Breast epithelium (tissue), 4 donors: Measurements from ENCODE around the gene ZNF382. TPM values are rescaled to one million over a fixed set of nuclear protein-coding genes. Genes with fewer than 3 reads are reported as not detected.

ENCODE experiments used
- DNase-seq, 2 donors: peaks; one replicate each; pipeline ENCODE4 v3.0.0-alpha.2; 2019; ENCODE audit warnings: low spot score in 2 of 2
- H3K27ac ChIP-seq, 2 donors: fragments of 200-600 bp; sonication (generic) in 1 of 2; one replicate each; pipeline ENCODE4 v1.5.1; 2016 to 2019; ENCODE audit warnings: mild to moderate bottlenecking in 1 of 2
- H3K27me3 ChIP-seq, 2 donors: fragments of 200-600 bp; sonication (generic) in 1 of 2; one replicate each; pipeline versions ENCODE4 v1.5.1 to v1.6.0; 2017 to 2019; ENCODE audit warnings: control low read depth in 1 of 2, mild to moderate bottlenecking in 1 of 2
- H3K36me3 ChIP-seq: fragments of 200-600 bp; one replicate; pipeline ENCODE4 v1.5.1; 2019
- H3K4me1 ChIP-seq, 2 donors: fragments of 200-600 bp; sonication (generic); one replicate each; pipeline ENCODE4 v1.5.1; 2016 to 2019; ENCODE audit warnings: control low read depth in 1 of 2
- H3K4me3 ChIP-seq, 3 donors: fragments of 200-600 bp; sonication (generic); 1 replicate in 2 of 3; 2 replicates in 1 of 3; pipeline ENCODE4 v1.5.1; 2016 to 2019; ENCODE audit warnings: mild to moderate bottlenecking in 3 of 3, moderate library complexity in 2 of 3
- H3K9me3 ChIP-seq, 2 donors: fragments of 200-600 bp; sonication (generic) in 1 of 2; one replicate each; pipeline ENCODE4 v1.5.1; 2016 to 2019; ENCODE audit warnings: control low read depth in 1 of 2
- POLR2A ChIP-seq: fragments of 450-650 bp; IDR thresholded peaks from one replicate; pipeline ENCODE4 v1.6.1; 2016; ENCODE audit warnings: antibody characterized with exemption, mild to moderate bottlenecking, moderate library complexity
- POLR2AphosphoS5 ChIP-seq, 3 donors: sonication (generic); formaldehyde crosslinking; IDR thresholded peaks; one replicate each; pipeline ENCODE4 v1.6.1; 2017; ENCODE audit warnings: antibody characterized with exemption in 3 of 3
- intact Hi-C: fragments of 100-400 bp; cut with DNase I; formaldehyde crosslinking; loops from one replicate; pipeline ENCODE4 v1.15.1; 2023; ENCODE audit warnings: low total_unique reads
- total RNA-seq, 3 donors: library from RNA; depleted of rRNA; stranded (reverse); fragments of >200 nt; gene quantifications; one replicate each; pipeline ENCODE4 v1.1.0, GENCODE V29; 2016
- TF ChIP-seq, protein P1 (sequence below), 3 donors: fragments of 450-650 bp; IDR thresholded peaks; one replicate each; pipeline ENCODE4 v1.5.1; 2016 to 2017; ENCODE audit warnings: antibody characterized with exemption in 3 of 3, mild to moderate bottlenecking in 3 of 3, moderate library complexity in 3 of 3

ZNF382 gene
- total RNA-seq, 3 donors from 2014 or later, result 2.6 to 13.0 (median 6.6) TPM

DNA sequence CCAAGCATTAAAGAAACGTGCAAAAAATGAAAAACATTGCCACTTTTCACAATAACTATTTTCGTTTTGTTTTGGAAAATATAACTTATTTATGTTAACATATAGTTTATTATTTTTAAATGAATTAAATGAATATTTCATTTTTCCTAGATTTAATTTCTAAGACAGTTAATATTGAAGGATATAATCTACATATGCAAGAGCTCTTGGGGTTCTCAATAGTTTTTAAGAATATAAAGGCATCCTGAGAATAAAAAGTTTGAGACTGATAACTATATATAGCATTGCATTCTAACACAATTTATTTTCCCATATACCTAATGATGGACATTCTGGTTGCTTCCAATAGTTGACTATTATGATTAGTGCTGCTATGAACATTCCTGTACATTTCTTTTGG lies 41.6 kb downstream of the ZNF382 start:
- TF ChIP-seq, protein P1, sequence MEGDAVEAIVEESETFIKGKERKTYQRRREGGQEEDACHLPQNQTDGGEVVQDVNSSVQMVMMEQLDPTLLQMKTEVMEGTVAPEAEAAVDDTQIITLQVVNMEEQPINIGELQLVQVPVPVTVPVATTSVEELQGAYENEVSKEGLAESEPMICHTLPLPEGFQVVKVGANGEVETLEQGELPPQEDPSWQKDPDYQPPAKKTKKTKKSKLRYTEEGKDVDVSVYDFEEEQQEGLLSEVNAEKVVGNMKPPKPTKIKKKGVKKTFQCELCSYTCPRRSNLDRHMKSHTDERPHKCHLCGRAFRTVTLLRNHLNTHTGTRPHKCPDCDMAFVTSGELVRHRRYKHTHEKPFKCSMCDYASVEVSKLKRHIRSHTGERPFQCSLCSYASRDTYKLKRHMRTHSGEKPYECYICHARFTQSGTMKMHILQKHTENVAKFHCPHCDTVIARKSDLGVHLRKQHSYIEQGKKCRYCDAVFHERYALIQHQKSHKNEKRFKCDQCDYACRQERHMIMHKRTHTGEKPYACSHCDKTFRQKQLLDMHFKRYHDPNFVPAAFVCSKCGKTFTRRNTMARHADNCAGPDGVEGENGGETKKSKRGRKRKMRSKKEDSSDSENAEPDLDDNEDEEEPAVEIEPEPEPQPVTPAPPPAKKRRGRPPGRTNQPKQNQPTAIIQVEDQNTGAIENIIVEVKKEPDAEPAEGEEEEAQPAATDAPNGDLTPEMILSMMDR (IDR thresholded peaks at IDR 0.05), result no peak
- TF ChIP-seq POLR2AphosphoS5 (IDR thresholded peaks at IDR 0.05), result no peak
- TF ChIP-seq POLR2A, result no peak
- no peaks in the 10 kb centered on the region for H3K4me1 ChIP-seq
- no peaks in the 10 kb centered on the region for H3K27me3 ChIP-seq
- intact Hi-C loops, result no loop called here
- no peak for DNase-seq
- H3K9me3 ChIP-seq, result peaks cover 84 to 98% of the 10 kb centered on the region in 2 donors
- H3K36me3 ChIP-seq, result no peaks in the 10 kb centered on the region
- H3K4me3 ChIP-seq, result no peak overlapping the region
- no peak overlapping the region for H3K27ac ChIP-seq

DNA sequence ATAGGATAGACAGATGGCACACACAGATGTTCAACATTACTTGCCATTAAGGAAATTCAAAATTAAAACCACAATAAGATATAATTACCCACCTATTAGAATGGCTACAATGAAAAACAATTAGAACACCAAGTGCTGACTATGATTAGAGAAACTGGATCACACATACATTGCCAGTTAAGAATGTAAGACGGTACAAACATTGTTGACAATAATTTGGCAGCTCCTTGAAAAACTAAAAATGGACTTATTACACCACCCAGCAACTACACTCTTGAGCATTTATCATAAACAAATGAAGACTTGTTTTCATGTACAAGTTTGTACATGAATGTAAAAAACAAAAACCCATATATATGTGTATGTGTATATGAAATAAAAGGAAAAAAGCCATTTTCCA lies 47.8 kb downstream of the ZNF382 start:
- no peak overlapping the region for H3K4me3 ChIP-seq
- TF ChIP-seq POLR2A (no peak), POLR2AphosphoS5 (IDR thresholded peaks at IDR 0.05) (no peak)
- TF ChIP-seq, protein P1 (IDR thresholded peaks at IDR 0.05), result no peak
- H3K4me1 ChIP-seq, result no peaks in the 10 kb centered on the region
- H3K27ac ChIP-seq, result no peak overlapping the region
- H3K36me3 ChIP-seq, result peaks cover 36% of the 10 kb centered on the region
- peaks cover 80 to 97% of the 10 kb centered on the region in 2 donors for H3K9me3 ChIP-seq
- no peak for DNase-seq
- intact Hi-C loops, result no loop called here
- H3K27me3 ChIP-seq, result no peaks in the 10 kb centered on the region

DNA sequence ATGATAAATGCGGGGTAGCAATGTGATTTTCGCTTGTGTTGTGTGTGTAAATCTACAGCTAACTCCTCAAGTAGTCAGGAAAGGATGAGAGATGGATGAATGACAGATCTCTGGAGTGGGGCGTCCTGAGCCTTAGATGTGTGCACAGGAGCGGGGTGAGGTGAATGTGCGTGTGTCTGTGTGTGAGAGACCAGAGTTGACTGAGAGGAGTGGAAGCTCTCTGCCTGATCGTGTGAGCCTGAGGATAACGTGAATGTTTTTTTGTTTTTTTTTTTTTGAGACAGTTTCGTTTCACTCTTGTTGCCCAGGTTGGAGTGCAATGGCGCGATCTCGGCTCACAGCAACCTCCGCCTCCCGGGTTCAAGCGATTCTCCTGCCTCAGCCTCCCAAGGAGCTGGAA lies 60.7 kb downstream of the ZNF382 start:
- Histone ChIP-seq H3K36me3 (peaks cover 6% of the 10 kb centered on the region), H3K4me1 (no peaks in the 10 kb centered on the region), H3K27me3 (no peaks in the 10 kb centered on the region), H3K9me3 (peaks cover 32 to 55% of the 10 kb centered on the region in 2 donors), H3K4me3 (peak overlapping the region; percentile 68 to 94 (median 74)), H3K27ac (no peak overlapping the region)
- intact Hi-C loops, result no loop called here
- DNase-seq, result no peak
- TF ChIP-seq POLR2AphosphoS5 (IDR thresholded peaks at IDR 0.05), result no peak
- TF ChIP-seq, protein P1 (IDR thresholded peaks at IDR 0.05), result no peak
- TF ChIP-seq POLR2A, result no peak

GRCh38 chr19:36668646-36669045 lies 63.5 kb downstream of the ZNF382 start:
- Histone ChIP-seq H3K4me3 (peak overlapping the region in 1 of 3 donors; percentile 94), H3K27ac (no peak overlapping the region), H3K4me1 (no peaks in the 10 kb centered on the region), H3K9me3 (peaks cover 50 to 55% of the 10 kb centered on the region in 2 donors), H3K36me3 (peaks cover 6% of the 10 kb centered on the region), H3K27me3 (no peaks in the 10 kb centered on the region)
- intact Hi-C loops, result no loop called here
- no peak for DNase-seq
- TF ChIP-seq POLR2A (no peak), POLR2AphosphoS5 (IDR thresholded peaks at IDR 0.05) (no peak)
- TF ChIP-seq, protein P1 (IDR thresholded peaks at IDR 0.05), result no peak

- no peak overlapping the region for H3K4me3 ChIP-seq
- intact Hi-C loops, result no loop called here
- no peaks in the 10 kb centered on the region for H3K4me1 ChIP-seq
- no peaks in the 10 kb centered on the region for H3K27me3 ChIP-seq
- H3K9me3 ChIP-seq, result peaks cover 80 to 81% of the 10 kb centered on the region in 2 donors
- no peak for DNase-seq
- TF ChIP-seq POLR2A (no peak), POLR2AphosphoS5 (IDR thresholded peaks at IDR 0.05) (no peak)
- TF ChIP-seq, protein P1 (IDR thresholded peaks at IDR 0.05), result no peak
- no peak overlapping the region for H3K27ac ChIP-seq
- peaks cover 5% of the 10 kb centered on the region for H3K36me3 ChIP-seq
These were observed 67.3 kb downstream of the ZNF382 start for GRCh38 chr19:36672368-36672767.
